Endothelial cell of umbilical vein (primary cell): ENCODE data around the gene HYAL1. TPM values are rescaled to one million over a fixed set of nuclear protein-coding genes. Genes with fewer than 3 reads are reported as not detected.

ENCODE experiments used
- BruUV-seq: library from RNA; stranded (reverse); fragments of 400-500 nt; replicated peaks from 2 replicates; lab custom pipeline; 2021; lab: Mats Ljungman, UMichigan
- CTCF ChIA-PET: fragments of 300-600, 350-600 bp; sonication (Branson Sonifier 250); formaldehyde crosslinking; loops from one replicate; lab custom pipeline; 2021; ENCODE audit warnings: antibody characterized with exemption, inconsistent platforms; lab: Charles Lee
- POLR2A ChIA-PET: fragments of 300-600, 350-600 bp; sonication (Branson Sonifier 250); formaldehyde crosslinking; loops from one replicate; lab custom pipeline; 2021; ENCODE audit warnings: antibody characterized with exemption, inconsistent platforms; lab: Charles Lee
- DNase-seq: peaks from one replicate; pipeline ENCODE4 v3.0.0-alpha.2; 2011; ENCODE audit warnings: low read depth, low spot score
- FAIRE-seq: peaks from 2 replicates; lab custom pipeline; 2011; peaks lifted over from hg19 to GRCh38; lab: Jason Lieb, UNC
- H2AFZ ChIP-seq: 2 replicates; pipeline ENCODE4 v1.6.0; 2012; ENCODE audit warnings: low read depth, low read length, control low read depth, inconsistent platforms
- H3K27ac ChIP-seq: 2 replicates; pipeline ENCODE4 v1.5.1; 2011; ENCODE audit warnings: low read depth, mild to moderate bottlenecking, control low read depth, low read length, moderate library complexity; ENCODE audit not compliant: insufficient read depth
- H3K27me3 ChIP-seq, 2 experiments: 2 replicates each; pipeline versions ENCODE4 v1.6.0 to v1.6.1; 2011; ENCODE audit warnings: low read length in 2 of 2, mixed read lengths in 1 of 2; ENCODE audit not compliant: control insufficient read depth in 2 of 2, insufficient read depth in 2 of 2
- H3K36me3 ChIP-seq, 2 experiments: 2 replicates in 1 of 2; 3 replicates in 1 of 2; pipeline ENCODE4 v1.5.1; 2011; ENCODE audit warnings: low read length in 2 of 2, mild to moderate bottlenecking in 1 of 2, moderate library complexity in 1 of 2; ENCODE audit not compliant: control insufficient read depth in 2 of 2, insufficient read depth in 2 of 2; ENCODE audit errors: extremely low read depth in 1 of 2
- H3K4me1 ChIP-seq: 3 replicates; pipeline ENCODE4 v1.5.1; 2011; ENCODE audit warnings: mild to moderate bottlenecking, low read length; ENCODE audit not compliant: control insufficient read depth, insufficient read depth; ENCODE audit errors: extremely low read depth
- H3K4me2 ChIP-seq: 2 replicates; pipeline ENCODE4 v1.6.1; 2011; ENCODE audit warnings: low read length, control low read depth, mixed read lengths; ENCODE audit not compliant: insufficient read depth
- H3K4me3 ChIP-seq, 3 experiments: fragments of 200-600 bp in 1 of 3; sonication (generic), shearing (Covaris generic) in 1 of 3; replicated peaks in 1 of 3; 2 replicates each; pipeline ENCODE4 v1.5.1; 2011 to 2016; ENCODE audit warnings: control low read depth in 3 of 3, low read length in 3 of 3, mild to moderate bottlenecking in 2 of 3, inconsistent platforms in 1 of 3, low read depth in 1 of 3, moderate library complexity in 1 of 3; ENCODE audit not compliant: insufficient read depth in 1 of 3
- H3K79me2 ChIP-seq: 2 replicates; pipeline ENCODE4 v1.6.0; 2012; ENCODE audit warnings: low read length, inconsistent platforms; ENCODE audit not compliant: control insufficient read depth, insufficient read depth
- H3K9ac ChIP-seq: replicated peaks from 2 replicates; pipeline ENCODE3; 2011; ENCODE audit warnings: low read length, control low read depth; ENCODE audit not compliant: insufficient read depth; ENCODE audit errors: extremely low read depth
- H3K9me1 ChIP-seq: replicated peaks from 3 replicates; pipeline ENCODE4 v1.6.0; 2011; ENCODE audit warnings: mild to moderate bottlenecking, low read length; ENCODE audit not compliant: control insufficient read depth, insufficient read depth; ENCODE audit errors: extremely low read depth
- H3K9me3 ChIP-seq: replicated peaks from 2 replicates; pipeline ENCODE4 v1.5.1; 2012; ENCODE audit warnings: low read length, inconsistent platforms; ENCODE audit not compliant: control insufficient read depth, insufficient read depth
- H4K20me1 ChIP-seq: replicated peaks from 2 replicates; pipeline ENCODE3; 2011; ENCODE audit warnings: mild to moderate bottlenecking, low read length; ENCODE audit not compliant: control insufficient read depth, insufficient read depth; ENCODE audit errors: extremely low read depth
- CTCF ChIP-seq, 2 donors: IDR thresholded peaks; 1 replicate in 1 of 2; 2 replicates in 1 of 2; pipeline ENCODE4 v1.5.1; 2011; ENCODE audit warnings: low read length in 2 of 2, mild to moderate bottlenecking in 2 of 2, moderate library complexity in 2 of 2, control low read depth in 1 of 2, inconsistent platforms in 1 of 2, low read depth in 1 of 2; ENCODE audit not compliant: insufficient read depth in 1 of 2; ENCODE audit errors: extremely low read depth in 1 of 2
- EZH2 ChIP-seq: IDR thresholded peaks from 2 replicates; pipeline ENCODE4 v1.6.1; 2012; ENCODE audit warnings: borderline replicate concordance, low read depth, mild to moderate bottlenecking, moderate library complexity, low read length, inconsistent platforms; ENCODE audit not compliant: severe bottlenecking
- FOS ChIP-seq: IDR thresholded peaks from 2 replicates; pipeline ENCODE4 v1.6.1; 2011; ENCODE audit warnings: mild to moderate bottlenecking, low read length, moderate library complexity, borderline replicate concordance; ENCODE audit not compliant: insufficient read depth
- GATA2 ChIP-seq: IDR thresholded peaks from 2 replicates; pipeline ENCODE4 v1.7.0; 2011; ENCODE audit warnings: low read depth, mild to moderate bottlenecking, moderate library complexity, mixed read lengths, low read length; ENCODE audit not compliant: insufficient read length, insufficient read depth
- JUN ChIP-seq: IDR thresholded peaks from 2 replicates; pipeline ENCODE4 v1.6.1; 2011; ENCODE audit warnings: borderline replicate concordance, low read depth; ENCODE audit not compliant: insufficient read length, insufficient read depth
- MAX ChIP-seq: IDR thresholded peaks from 2 replicates; pipeline ENCODE4 v1.6.1; 2011; ENCODE audit not compliant: insufficient read depth, insufficient read length
- MYC ChIP-seq: IDR thresholded peaks from one replicate; pipeline ENCODE4 v1.6.1; 2011; ENCODE audit warnings: mild to moderate bottlenecking, low read depth, low read length
- POLR2A ChIP-seq: IDR thresholded peaks from 2 replicates; pipeline ENCODE4 v1.6.1; 2012; ENCODE audit warnings: low read depth, mild to moderate bottlenecking, control low read depth, low read length
- POLR2AphosphoS5 ChIP-seq: IDR thresholded peaks from 2 replicates; pipeline ENCODE4 v1.6.1; 2012; ENCODE audit warnings: low read depth, mild to moderate bottlenecking, control low read depth, low read length, moderate library complexity; ENCODE audit not compliant: insufficient read depth
- dilution Hi-C: fragments of 300-500 bp; cut with MboI; formaldehyde crosslinking; loops from one replicate; pipeline ENCODE4 v1.15.0; 2019; ENCODE audit warnings: low sequenced_read_pairs; ENCODE audit not compliant: extremely low pct_ligation_motif_present
- intact Hi-C: fragments of 100-400 bp; cut with micrococcal nuclease; formaldehyde crosslinking; loops from one replicate; pipeline ENCODE4 v1.10.0; 2022
- polyA plus RNA-seq, 4 experiments: library from polyadenylated mRNA; depleted of rRNA in 3 of 4; stranded (reverse) in 3 of 4; unstranded in 1 of 4; fragments of >200 nt; gene quantifications; 2 replicates each; pipeline versions ENCODE4 v1.2.1 to v1.2.3, GENCODE V29; 2011 to 2012; ENCODE audit warnings: missing spikeins in 1 of 4
- total RNA-seq: library from RNA; stranded (reverse); gene quantifications from 2 replicates; pipeline ENCODE4 v1.2.3, GENCODE V29; 2021

Gene HYAL1
- total and polyA plus RNA-seq, 2 donors (not counting 3 experiments of a cell fraction or from before 2014, with no cell fraction given): 2.2 to 3.3 TPM

GRCh38 chr3:50263478-50264382, 39.6 kb downstream of the HYAL1 start:
- Histone ChIP-seq H3K4me1 (peaks cover 15% of the 10 kb centered on the region), H3K9me1 (no peaks in the 10 kb centered on the region), H3K36me3 (peaks cover 0 to 5% of the 10 kb centered on the region in 2 experiments), H3K4me2 (no peak overlapping the region), H3K27me3 (peaks cover 3 to 6% of the 10 kb centered on the region in 2 experiments), H3K9ac (no peak overlapping the region), H3K27ac (no peak overlapping the region), H3K9me3 (no peaks in the 10 kb centered on the region), H4K20me1 (no peaks in the 10 kb centered on the region), H2AFZ (no peak overlapping the region), H3K4me3 (no peak overlapping the region), H3K79me2 (no peaks in the 10 kb centered on the region)
- ChIA-PET POLR2A (interaction anchor here (0.6 to 2.4 kb wide), 5 partner anchors 28 to 72 kb away, joined by 3 to 16 read pairs (median 7); partner anchors contain the start of genes GNAI2 and SLC38A3), CTCF (interaction anchor here (0.6 to 2.3 kb wide), 9 partner anchors 13 to 82 kb away, joined by 3 to 16 read pairs (median 4); no protein-coding TSS in a partner anchor)
- TF ChIP-seq MYC: no peak
- no peak for TF ChIP-seq EZH2
- TF ChIP-seq GATA2: no peak
- TF ChIP-seq FOS: no peak
- TF ChIP-seq JUN: no peak
- TF ChIP-seq CTCF (IDR thresholded peaks at IDR 0.05; ENCODE audit: extremely low read depth in 1 of 2, insufficient read depth in 1 of 2, low read depth in 1 of 2, low read length in 2 of 2): no peak
- TF ChIP-seq POLR2A: no peak
- TF ChIP-seq MAX: no peak
- TF ChIP-seq POLR2AphosphoS5: no peak
- DNase-seq (no peak), FAIRE-seq (no peak)
- no TSS peak for BruUV-seq
- dilution Hi-C loops: no loop called here
- intact Hi-C loops: loop anchor here (10.0 kb wide), 1 partner anchor 139 kb away; no protein-coding TSS in a partner anchor
